Activated CD4-positive, CD25-positive, alpha-beta regulatory T cell treated with anti-CD3 and anti-CD28 coated beads, Interleukin-2, amount 50 U/mL, for 16 hours (primary cell): Measurements from ENCODE around the gene NUTM2G.
"Not testable (repeated sequence)": the region's sequence is repeated elsewhere in the genome, so short reads cannot be mapped to it uniquely, and the experiment has no call there.

Experiments
- DNase-seq: peaks from one replicate; pipeline ENCODE4 v3.0.0-alpha.2; 2020; ENCODE audit warnings: low read depth, low spot score

NUTM2G gene

GRCh38 chr9:96928543-96928942 is at the start of gene NUTM2G:
NUTM2G (plus strand) TSS chr9:96928843; CDS start chr9:96929025, 182 bp downstream.
- not testable (repeated sequence) for DNase-seq

DNA sequence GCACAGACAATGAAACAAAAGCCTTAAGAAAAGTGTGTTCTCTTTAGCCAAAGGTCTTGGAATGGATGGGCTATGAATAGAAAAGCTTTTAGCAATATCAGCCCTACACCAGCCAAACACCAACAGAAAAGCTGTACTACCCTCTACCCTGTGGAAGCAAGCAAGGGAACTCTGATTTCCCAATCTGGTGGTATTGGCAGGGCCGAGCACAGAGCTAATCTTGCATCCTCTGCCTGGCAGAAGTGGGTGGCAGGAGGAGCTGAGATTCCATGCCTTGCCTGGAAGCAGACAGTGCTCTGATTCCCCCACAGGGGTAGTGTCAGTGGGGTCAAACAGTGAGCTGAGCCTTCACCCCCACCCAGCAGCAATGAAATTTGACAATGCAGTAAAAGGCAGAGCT is 44.7 kb upstream of the NUTM2G start:
- no peak for DNase-seq

- no peak for DNase-seq
These were observed 44.2 kb upstream of the NUTM2G start for GRCh38 chr9:96884443-96884842.

DNA sequence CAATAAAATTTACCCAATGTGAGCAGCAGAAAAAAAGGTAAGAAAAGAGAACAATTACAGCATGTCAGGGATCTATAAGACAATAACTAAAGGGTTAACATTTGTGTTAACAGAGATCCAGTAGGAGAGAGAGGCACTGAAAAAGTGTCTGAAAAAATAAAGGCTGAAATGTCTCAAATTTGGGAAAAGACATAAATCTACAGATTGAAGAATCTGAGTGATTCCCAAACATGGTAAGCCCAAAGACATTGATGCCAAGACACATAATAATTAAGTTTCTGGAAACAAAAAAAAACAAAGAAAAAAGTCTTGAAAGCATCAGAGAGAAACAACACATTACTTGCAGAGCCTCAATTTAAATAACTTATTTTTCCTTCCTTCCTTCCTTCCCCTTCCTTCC is 43.2 kb upstream of the NUTM2G start:
- DNase-seq: no peak

DNA sequence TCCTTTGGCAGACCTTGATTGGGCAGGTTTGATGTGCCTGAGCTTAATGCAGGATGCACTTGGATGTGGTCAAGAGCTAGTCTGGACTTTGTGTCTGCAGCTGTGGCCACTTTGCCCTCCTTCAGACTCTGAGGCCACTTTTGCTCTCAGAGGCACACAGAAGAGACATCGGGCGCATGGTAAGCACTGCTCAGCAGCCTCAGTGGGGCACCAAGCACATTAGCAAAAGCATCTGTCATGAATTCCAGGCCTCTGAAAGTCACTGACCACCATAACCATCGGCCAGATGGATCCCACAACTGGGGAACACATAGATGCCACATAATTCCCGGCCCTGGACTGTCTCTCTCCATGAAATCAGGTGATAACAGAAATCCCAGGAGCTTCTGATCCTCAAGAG is 40.1 kb upstream of the NUTM2G start:
- no peak for DNase-seq

GRCh38 chr9:96892131-96892530 is 36.5 kb upstream of the NUTM2G start:
- DNase-seq: no peak

DNA sequence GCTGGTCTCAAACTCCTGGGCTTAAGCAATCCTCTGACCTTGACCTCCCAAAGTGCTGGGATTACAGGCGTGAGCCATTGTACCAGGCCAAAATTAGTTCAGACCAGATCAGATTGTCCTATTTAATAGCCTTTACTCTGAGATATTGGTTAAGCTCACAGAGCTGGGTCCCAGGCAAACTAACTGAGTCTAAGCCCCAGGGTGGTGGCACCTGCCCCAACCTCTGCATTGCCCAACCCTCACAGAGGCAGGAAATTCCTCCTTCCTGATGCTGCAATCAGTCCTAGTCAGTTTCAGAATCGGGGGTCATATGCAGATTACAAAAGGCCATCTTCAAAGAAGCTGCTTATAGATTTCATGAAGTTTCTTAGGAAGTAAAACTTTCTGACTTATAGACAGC is 28.6 kb upstream of the NUTM2G start:
- DNase-seq: not testable (repeated sequence)

DNA sequence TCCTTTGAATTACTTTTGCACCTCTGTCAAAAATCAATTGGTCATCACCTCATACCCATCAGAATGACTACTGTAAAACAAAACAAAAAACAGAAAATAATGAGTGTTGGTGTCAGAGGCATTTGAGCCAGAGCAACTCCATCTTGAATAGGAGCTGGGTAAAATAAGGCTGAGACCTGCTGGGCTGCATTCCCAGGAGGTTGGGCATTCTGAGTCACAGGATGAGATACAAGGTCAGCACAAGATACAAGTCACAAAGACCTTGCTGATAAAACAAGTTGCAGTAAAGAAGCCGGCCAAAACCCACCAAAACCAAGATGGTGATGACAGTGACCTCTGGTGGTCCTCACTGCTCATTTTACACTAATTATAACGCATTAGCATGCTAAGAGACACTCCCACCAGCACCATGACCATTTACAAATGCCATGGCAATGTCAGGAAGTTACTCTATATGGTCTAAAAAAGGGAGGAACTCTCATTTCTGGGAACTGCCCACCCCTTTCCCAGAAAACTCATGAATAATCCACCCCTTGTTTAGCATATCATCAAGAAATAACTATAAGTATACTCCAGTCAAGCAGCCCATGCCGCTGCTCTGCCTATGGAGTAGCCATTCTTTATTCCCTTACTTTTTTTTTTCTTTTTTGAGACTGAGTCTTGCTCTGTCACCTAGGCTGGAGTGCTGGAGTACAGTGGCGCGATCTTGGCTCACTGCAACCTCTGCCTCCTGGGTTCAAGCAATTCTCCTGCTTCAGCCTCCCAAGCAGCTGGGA is 23.5 kb upstream of the NUTM2G start:
- DNase-seq: not testable (repeated sequence)

- DNase-seq: not testable (repeated sequence)
These were observed 20.2 kb upstream of the NUTM2G start for GRCh38 chr9:96908479-96908878.

GRCh38 chr9:96915539-96915938 is 13.1 kb upstream of the NUTM2G start:
- DNase-seq: not testable (repeated sequence)

- not testable (repeated sequence) for DNase-seq
These were observed 12.1 kb upstream of the NUTM2G start for GRCh38 chr9:96916531-96916930.

DNA sequence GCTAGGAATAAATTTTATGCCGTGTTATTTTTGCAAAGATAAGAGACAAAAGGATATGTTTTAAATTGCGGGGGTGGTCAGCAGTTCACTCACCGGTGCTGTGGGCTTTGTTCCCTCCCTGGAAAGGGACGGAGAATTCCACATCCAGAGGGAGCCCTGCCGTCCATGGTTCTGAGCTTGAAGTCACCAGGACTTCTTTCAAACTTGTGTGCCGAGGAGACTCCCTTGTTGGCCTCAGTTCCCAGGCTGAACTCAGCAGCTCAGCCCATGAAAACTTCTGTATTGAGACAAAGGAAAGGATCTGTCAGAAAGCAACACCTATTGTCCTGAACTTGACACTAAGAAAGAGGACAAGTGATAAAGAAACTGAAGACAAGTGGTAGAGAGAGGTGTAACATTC is 10.1 kb upstream of the NUTM2G start:
- DNase-seq: not testable (repeated sequence)

DNA sequence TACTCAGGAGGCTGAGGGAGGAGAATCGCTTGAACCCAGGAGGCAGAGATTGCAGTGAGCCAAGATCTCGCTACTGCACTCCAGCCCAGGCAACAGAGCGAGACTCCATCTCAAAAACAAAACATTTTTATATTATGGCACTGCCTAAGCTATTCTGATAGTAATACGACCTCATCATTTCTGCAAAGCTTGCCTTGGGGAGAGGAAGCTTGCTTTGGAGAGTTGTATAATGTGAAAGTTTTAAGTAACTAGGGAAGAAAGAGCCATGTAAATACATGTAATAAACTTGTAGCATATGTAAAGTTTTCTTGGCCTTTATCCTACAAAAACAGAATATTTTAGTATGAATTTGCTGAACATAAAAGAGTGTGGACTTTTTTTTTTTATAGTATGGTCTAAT is 7.8 kb upstream of the NUTM2G start:
- not testable (repeated sequence) for DNase-seq

DNA sequence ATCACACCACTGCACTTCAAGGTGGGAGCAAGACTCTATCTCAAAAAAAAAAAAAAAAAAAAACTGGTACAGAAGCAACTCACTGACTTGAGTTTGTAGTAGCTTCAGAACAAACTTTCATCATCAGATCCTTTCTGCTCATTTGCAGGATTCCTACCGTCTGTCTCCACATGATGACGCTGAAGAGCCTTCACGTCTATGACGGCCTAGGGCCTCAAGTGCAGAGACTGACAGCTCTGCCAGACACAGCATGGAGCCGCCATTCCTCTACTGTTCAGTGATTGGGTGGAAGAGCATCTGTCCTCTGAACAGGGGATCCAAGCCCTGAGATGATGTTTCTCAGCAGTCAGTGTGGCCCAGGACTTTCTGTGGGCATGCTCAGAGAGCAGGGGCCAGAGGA is 3.1 kb upstream of the NUTM2G start:
- not testable (repeated sequence) for DNase-seq

DNA sequence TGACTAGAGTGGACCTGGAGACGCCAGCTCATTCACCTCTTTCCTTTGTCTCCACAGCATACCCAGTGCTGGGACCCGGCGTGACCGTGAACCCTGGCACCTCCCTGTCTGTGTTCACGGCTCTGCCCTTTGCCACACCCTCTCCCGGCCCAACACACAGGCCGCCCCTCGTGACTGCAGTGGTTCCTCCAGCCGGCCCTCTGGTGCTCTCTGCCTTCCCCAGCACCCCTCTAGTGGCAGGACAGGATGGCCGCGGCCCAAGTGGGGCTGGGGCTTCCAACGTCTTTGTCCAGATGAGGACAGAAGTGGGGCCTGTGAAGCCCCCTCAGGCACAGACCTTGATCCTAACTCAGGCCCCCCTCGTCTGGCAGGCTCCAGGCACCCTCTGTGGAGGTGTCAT is 3.0 kb downstream of the NUTM2G start:
- DNase-seq: not testable (repeated sequence)

DNA sequence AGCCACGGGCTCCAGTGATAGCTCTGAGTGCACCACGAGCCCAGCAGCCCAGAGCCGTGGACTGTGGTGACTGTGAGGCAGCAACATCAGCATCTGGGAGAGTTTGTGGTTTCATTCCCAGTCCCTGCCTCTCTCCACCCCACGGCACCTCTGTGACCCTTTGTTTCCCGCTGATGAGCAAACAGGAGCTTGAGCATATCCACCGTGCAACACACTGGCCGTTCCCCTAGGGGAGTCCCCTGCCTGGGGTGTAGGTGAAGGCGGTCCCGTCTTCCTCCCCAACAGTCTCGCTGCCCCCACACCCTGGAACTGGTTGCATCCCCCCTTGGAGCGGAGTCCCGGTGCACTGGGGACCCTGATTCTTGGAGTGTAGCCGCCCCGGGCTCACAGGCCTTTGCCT is 5.5 kb downstream of the NUTM2G start:
- DNase-seq: not testable (repeated sequence)

GRCh38 chr9:96934706-96935105 is 6.1 kb downstream of the NUTM2G start:
- not testable (repeated sequence) for DNase-seq

GRCh38 chr9:96935401-96935800 is 6.8 kb downstream of the NUTM2G start:
- not testable (repeated sequence) for DNase-seq

DNA sequence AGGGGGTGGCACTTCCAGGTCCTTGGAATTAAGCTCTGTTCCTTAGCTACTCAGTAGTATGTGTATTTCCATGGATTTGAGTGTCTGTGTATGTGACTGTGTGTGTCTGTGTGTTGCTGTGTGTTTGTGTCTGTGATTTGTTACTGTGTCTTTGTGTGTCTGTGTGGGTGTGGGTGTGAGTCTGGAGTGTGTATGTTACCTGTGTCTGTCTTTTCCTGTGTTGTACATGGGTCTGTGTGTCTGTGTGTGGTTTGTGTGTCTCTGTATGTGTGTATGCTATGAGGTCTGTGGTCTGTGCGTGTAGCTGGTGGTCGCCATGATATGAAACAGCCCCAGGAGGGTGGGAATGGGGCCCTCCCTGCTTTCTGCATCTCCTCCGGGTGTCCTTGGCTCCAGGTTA is 8.8 kb downstream of the NUTM2G start:
- not testable (repeated sequence) for DNase-seq

GRCh38 chr9:96938957-96939665 is 10.5 kb downstream of the NUTM2G start:
- DNase-seq: not testable (repeated sequence)

DNA sequence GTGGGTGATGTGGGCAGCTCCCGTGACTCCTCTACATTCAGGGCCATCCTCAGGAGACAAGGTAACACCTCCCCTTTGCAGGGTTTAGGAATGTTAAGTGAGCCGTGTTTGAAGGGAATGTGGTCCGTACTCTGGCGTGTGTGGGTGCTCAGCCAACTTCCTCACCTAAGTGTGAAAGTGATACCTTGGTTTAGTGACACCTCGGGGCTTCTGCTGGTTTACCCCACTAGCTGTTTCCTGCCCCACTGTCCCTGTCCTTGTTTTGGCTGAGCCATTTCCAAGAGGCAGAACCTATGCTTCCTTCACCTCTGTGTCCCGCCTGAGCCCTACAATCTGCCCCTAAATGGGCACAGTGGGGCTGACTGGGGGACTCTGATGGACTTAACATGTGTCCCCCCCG is 12.3 kb downstream of the NUTM2G start:
- not testable (repeated sequence) for DNase-seq

GRCh38 chr9:96941628-96942027 is 13.0 kb downstream of the NUTM2G start:
- DNase-seq: not testable (repeated sequence)

GRCh38 chr9:96942181-96942580 is 13.5 kb downstream of the NUTM2G start:
- not testable (repeated sequence) for DNase-seq
